Retinal pigment epithelial cell (primary cell): ENCODE data around the gene TRIP6.

ENCODE experiments used
- DNase-seq: peaks from one replicate; pipeline ENCODE4 v3.0.0-alpha.2; 2010; ENCODE audit warnings: low read depth
- H3K4me3 ChIP-seq: 2 replicates; pipeline ENCODE4 v1.5.1; 2011; ENCODE audit warnings: mild to moderate bottlenecking, low read length, control low read depth, moderate library complexity
- CTCF ChIP-seq: conservative IDR thresholded peaks from 2 replicates; pipeline ENCODE4 v1.5.1; 2011; ENCODE audit warnings: low read depth, low read length, control low read depth, inconsistent platforms

Gene TRIP6

DNA sequence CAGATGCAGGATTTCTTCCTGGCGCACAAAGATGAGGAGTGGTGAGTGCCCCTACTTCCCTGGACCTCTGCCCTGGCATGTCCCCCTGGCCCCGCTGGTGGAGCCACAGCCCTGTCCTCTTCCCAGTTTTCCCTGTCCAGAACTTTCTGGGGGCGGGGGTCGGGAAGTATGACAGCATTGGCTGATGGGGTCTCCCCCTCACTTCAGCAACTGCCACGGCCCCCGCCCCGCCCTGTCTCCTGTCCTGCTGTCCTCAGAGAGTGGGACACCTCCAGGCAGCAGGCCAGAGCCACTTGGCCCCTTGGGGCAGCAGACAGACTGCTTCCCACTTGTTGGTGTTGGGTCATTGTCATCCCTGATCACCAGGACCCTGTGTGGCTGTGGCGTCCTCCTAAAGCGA, 15.0 kb downstream of the TRIP6 start:
- TF ChIP-seq CTCF: no peak
- no peak for DNase-seq
- H3K4me3 ChIP-seq: no peak overlapping the region

- no peak for DNase-seq
- no peak for TF ChIP-seq CTCF
Measured at GRCh38 chr7:100882785-100883526, 15.8 kb downstream of the TRIP6 start.

DNA sequence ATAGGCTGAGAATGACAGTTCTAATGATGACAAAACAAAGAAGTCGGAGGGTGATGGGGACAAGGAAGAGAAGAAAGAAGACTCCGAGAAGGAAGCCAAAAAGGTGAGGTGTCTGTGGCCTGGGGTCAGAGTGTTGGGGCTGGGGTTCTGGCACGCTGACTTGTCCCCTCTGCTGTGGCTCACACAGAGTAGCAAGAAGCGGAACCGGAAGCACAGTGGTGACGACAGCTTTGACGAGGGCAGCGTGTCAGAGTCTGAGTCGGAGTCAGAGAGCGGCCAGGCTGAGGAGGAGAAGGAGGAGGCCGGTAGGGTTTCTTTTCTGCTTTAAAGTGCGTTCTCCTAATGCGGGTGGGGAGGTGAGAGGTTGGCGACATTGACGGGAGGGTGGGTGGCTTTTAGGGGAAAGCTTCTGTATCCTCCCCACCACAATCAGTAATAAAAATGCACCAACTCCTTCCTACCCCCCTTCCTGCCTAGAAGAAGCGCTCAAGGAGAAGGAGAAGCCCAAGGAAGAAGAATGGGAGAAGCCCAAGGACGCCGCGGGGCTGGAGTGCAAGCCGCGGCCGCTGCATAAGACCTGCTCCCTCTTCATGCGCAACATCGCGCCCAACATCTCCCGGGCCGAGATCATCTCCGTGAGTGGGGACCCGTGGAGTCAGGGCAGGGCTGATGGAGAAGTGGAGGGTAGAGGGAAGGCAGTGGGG, 17.7 kb downstream of the TRIP6 start:
- TF ChIP-seq CTCF: no peak
- no peak overlapping the region for H3K4me3 ChIP-seq
- no peak for DNase-seq

More at GRCh38 chr7:100882785-100883526, 15.8 kb downstream of the TRIP6 start:
- no peak overlapping the region for H3K4me3 ChIP-seq

- no peak for DNase-seq
- TF ChIP-seq CTCF: no peak
- no peak overlapping the region for H3K4me3 ChIP-seq
Measured at GRCh38 chr7:100885440-100886141, 18.4 kb downstream of the TRIP6 start.

- DNase-seq: no peak
- TF ChIP-seq CTCF: no peak
- no peak overlapping the region for H3K4me3 ChIP-seq
Measured at GRCh38 chr7:100886142-100886935, 19.2 kb downstream of the TRIP6 start.

DNA sequence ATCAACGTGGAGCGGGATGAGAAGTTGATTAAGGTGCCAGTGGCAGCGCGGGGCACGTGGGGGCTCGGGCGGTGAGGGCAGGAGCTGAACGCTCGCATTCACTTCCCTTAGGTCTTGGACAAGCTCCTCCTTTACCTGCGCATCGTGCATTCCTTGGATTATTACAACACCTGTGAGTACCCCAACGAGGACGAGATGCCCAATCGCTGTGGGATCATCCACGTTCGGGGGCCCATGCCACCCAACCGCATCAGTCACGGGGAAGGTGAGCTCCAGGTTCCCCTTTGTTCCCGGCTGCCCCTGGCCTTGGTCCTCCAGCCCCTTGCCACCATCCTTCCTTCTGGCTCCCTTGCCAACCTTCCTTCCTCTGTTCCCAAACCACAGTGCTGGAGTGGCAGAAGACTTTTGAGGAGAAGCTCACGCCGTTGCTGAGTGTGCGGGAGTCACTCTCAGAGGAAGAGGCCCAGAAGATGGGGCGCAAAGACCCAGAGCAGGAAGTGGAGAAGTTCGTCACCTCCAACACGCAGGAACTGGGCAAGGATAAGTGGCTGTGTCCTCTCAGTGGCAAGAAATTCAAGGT, 19.8 kb downstream of the TRIP6 start:
- H3K4me3 ChIP-seq: no peak overlapping the region

More for the DNA sequence above, 19.8 kb downstream of the TRIP6 start:
- DNase-seq: no peak
- TF ChIP-seq CTCF: no peak
